HG03095 (cell line): ENCODE data around the gene MAN1C1.
"Not testable (repeated sequence)": the region's sequence is repeated elsewhere in the genome, so short reads cannot be mapped to it uniquely, and the experiment has no call there.

Experiments
- ATAC-seq: cut with Tn5 transposase; IDR thresholded peaks from one replicate; pipeline ENCODE4 v1.9.1; 2021; ENCODE audit warnings: moderate library complexity; ENCODE audit not compliant: unreplicated experiment

MAN1C1 gene

GRCh38 chr1:25657121-25657882, 40.7 kb downstream of the MAN1C1 start:
- no peak for ATAC-seq

GRCh38 chr1:25657883-25658760, 41.5 kb downstream of the MAN1C1 start:
- ATAC-seq: no peak

GRCh38 chr1:25658791-25659431, 42.3 kb downstream of the MAN1C1 start:
- ATAC-seq: no peak

- no peak for ATAC-seq
Measured at GRCh38 chr1:25661043-25661815, 44.6 kb downstream of the MAN1C1 start.

GRCh38 chr1:25662061-25662460, 45.5 kb downstream of the MAN1C1 start:
- no peak for ATAC-seq

GRCh38 chr1:25662959-25663358, 46.4 kb downstream of the MAN1C1 start:
- not testable (repeated sequence) for ATAC-seq

GRCh38 chr1:25664357-25665199, 48.0 kb downstream of the MAN1C1 start:
- ATAC-seq: no peak

GRCh38 chr1:25666460-25666859, 49.9 kb downstream of the MAN1C1 start:
- no peak for ATAC-seq

- ATAC-seq: no peak
Measured at GRCh38 chr1:25668931-25669573, 52.5 kb downstream of the MAN1C1 start.

- ATAC-seq: no peak
Measured at GRCh38 chr1:25669781-25670567, 53.4 kb downstream of the MAN1C1 start.

- no peak for ATAC-seq
Measured at GRCh38 chr1:25671929-25672328, 55.3 kb downstream of the MAN1C1 start.

GRCh38 chr1:25672763-25673409, 56.3 kb downstream of the MAN1C1 start:
- ATAC-seq: no peak

GRCh38 chr1:25673456-25673855, 56.9 kb downstream of the MAN1C1 start:
- ATAC-seq: no peak

GRCh38 chr1:25673962-25674806, 57.6 kb downstream of the MAN1C1 start:
- no peak for ATAC-seq

GRCh38 chr1:25674807-25675084, 58.2 kb downstream of the MAN1C1 start:
- no peak for ATAC-seq

- ATAC-seq: peak; percentile 83
Measured at GRCh38 chr1:25675729-25676476, 59.3 kb downstream of the MAN1C1 start.

- peak; percentile 20 for ATAC-seq
Measured at GRCh38 chr1:25676488-25676887, 59.9 kb downstream of the MAN1C1 start.
